Astrocyte (in vitro differentiated cells and primary cell): ENCODE measurements around the gene DDX41. TPM values are rescaled to one million over a fixed set of nuclear protein-coding genes. Genes with fewer than 3 reads are reported as not detected.

Experiments
- DNase-seq: peaks from one replicate; pipeline ENCODE4 v3.0.0-alpha.2; 2010; ENCODE audit warnings: low read depth
- FAIRE-seq: peaks from 2 replicates; lab custom pipeline; 2011; peaks lifted over from hg19 to GRCh38; lab: Jason Lieb, UNC
- H2AFZ ChIP-seq: 2 replicates; pipeline ENCODE4 v1.6.0; 2012; ENCODE audit warnings: low read depth, low read length, inconsistent platforms
- H3K27ac ChIP-seq: 2 replicates; pipeline ENCODE4 v1.5.1; 2011; ENCODE audit warnings: low read depth, low read length, inconsistent platforms
- H3K27me3 ChIP-seq: 2 replicates; pipeline ENCODE4 v1.6.0; 2011; ENCODE audit warnings: low read length, inconsistent platforms; ENCODE audit not compliant: insufficient read depth
- H3K36me3 ChIP-seq: 2 replicates; pipeline ENCODE4 v1.5.1; 2011; ENCODE audit warnings: low read length, inconsistent platforms; ENCODE audit not compliant: insufficient read depth
- H3K4me1 ChIP-seq: 2 replicates; pipeline ENCODE4 v1.5.1; 2011; ENCODE audit warnings: low read length, inconsistent platforms; ENCODE audit not compliant: insufficient read depth
- H3K4me2 ChIP-seq: 2 replicates; pipeline ENCODE4 v1.6.0; 2012; ENCODE audit warnings: low read length, inconsistent platforms
- H3K4me3 ChIP-seq: 2 replicates; pipeline ENCODE4 v1.5.1; 2011; ENCODE audit warnings: low read depth, mild to moderate bottlenecking, low read length, inconsistent platforms; ENCODE audit not compliant: insufficient read depth
- H3K79me2 ChIP-seq: 2 replicates; pipeline ENCODE4 v1.6.0; 2012; ENCODE audit warnings: mild to moderate bottlenecking, low read length, inconsistent platforms; ENCODE audit not compliant: insufficient read depth
- H3K9ac ChIP-seq: 2 replicates; pipeline ENCODE4 v1.6.0; 2012; ENCODE audit warnings: mild to moderate bottlenecking, low read length, inconsistent platforms
- H3K9me3 ChIP-seq: 2 replicates; pipeline ENCODE4 v1.5.1; 2012; ENCODE audit warnings: low read depth, mild to moderate bottlenecking, low read length, inconsistent platforms; ENCODE audit not compliant: insufficient read depth
- H4K20me1 ChIP-seq: 2 replicates; pipeline ENCODE4 v1.6.0; 2012; ENCODE audit warnings: low read length, inconsistent platforms; ENCODE audit not compliant: insufficient read depth
- H3K27ac Mint-ChIP-seq: one replicate; pipeline ENCODE4 v1.8.0; 2021; ENCODE audit warnings: mild to moderate bottlenecking, mixed read lengths; ENCODE audit not compliant: unreplicated experiment
- H3K27me3 Mint-ChIP-seq: one replicate; pipeline ENCODE4 v1.8.0; 2021; ENCODE audit warnings: low read depth, mixed read lengths; ENCODE audit not compliant: unreplicated experiment
- H3K36me3 Mint-ChIP-seq: one replicate; pipeline ENCODE4 v1.8.0; 2021; ENCODE audit warnings: low read depth, mixed read lengths; ENCODE audit not compliant: unreplicated experiment
- H3K4me1 Mint-ChIP-seq: one replicate; pipeline ENCODE4 v1.8.0; 2021; ENCODE audit warnings: low read depth, mixed read lengths; ENCODE audit not compliant: unreplicated experiment
- H3K4me3 Mint-ChIP-seq: one replicate; pipeline ENCODE4 v1.8.0; 2021; ENCODE audit warnings: mild to moderate bottlenecking, moderate library complexity, mixed read lengths; ENCODE audit not compliant: unreplicated experiment
- H3K9me3 Mint-ChIP-seq: one replicate; pipeline ENCODE4 v1.8.0; 2021; ENCODE audit warnings: mild to moderate bottlenecking, mixed read lengths; ENCODE audit not compliant: unreplicated experiment
- EZH2 ChIP-seq: IDR thresholded peaks from 2 replicates; pipeline ENCODE4 v1.6.1; 2012; ENCODE audit warnings: mild to moderate bottlenecking, low read length, inconsistent platforms; ENCODE audit not compliant: insufficient read depth
- total RNA-seq: library from RNA; stranded (reverse); gene quantifications from 2 replicates; pipeline ENCODE4 v1.2.1, GENCODE V29; 2021
- TF ChIP-seq, protein P1 (sequence below): IDR thresholded peaks from 2 replicates; pipeline ENCODE4 v1.5.1; 2011; ENCODE audit warnings: low read depth, mild to moderate bottlenecking, inconsistent platforms, low read length, moderate library complexity; ENCODE audit not compliant: insufficient read depth

DDX41 gene
- total RNA-seq, 1 donor from 2014 or later, result 92.5 TPM

DNA sequence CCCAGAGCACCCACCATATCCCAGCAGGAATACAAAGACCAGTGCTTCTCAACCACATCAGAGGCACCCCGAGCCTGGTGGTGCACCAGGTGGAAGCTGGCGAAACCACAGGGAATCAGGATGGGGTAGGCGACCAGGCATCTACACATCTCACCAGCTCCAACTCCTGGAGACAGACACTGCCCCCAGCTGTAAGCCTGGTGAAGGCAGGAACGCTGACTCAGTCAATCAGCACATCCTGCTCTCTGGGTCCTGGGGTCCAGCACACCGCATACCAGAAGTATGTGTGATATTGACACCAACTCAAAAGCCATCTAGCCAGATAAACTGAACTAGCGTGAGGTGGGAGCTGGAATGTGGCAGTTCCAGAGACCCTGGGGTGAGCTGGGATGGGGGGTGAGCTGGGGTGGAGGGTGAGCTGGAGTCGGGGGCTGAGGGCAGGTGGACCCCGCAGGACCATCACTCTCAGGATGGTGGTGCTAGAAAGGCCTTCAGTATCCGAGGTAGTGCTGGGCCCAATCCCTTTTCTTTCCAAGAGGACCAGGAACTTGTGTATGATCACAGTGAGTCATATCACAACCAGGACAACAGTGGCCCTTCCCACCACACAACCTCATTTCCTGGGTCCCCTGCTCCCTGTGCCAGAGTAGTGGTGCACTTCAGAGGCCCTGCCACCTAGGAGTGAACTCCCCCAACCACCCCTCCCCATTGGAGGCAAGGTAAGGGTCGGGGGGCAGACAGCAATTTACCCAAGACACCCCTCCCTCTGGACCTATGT is 45.8 kb downstream of the DDX41 start:
- H3K27me3 Mint-ChIP-seq, result no peaks in the 10 kb centered on the region

DNA sequence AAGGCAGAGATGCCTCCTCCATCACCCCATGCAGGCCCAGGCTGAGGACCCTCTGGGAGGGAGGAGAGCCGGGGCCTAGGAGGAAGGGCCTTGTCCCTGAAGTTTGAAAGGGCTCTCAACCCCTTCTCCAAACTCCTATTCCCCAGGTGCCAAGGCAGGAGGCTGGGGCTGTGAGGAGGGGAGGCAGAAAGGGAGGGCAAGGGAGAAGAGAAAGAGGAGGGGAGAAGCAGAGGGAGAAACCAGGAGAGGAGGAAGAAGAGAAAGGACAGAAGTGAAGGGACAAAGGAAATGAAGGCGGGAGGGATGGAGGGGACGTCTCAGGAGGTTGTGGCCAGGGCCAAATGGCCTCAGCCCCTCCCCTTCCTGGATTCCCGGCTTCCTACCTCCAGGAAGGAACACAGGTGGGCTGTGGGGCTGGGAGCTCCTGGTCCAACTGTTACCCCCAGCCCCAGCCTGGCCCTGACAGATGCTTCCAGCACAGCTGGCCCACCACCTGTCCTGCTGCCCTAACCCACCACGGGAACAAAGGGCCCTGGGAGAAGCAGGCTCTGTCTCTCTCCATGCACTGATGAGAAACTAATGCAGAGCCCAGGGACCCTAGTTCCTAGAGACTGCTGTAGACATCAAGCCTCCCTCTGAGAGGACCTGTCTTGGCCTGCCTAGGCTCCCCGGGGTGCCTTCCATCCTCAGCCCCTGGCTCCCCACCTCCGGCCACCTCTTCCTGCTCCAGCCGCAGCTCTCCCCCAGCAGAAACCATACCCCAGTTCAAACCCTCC is 46.8 kb downstream of the DDX41 start:
- H2AFZ ChIP-seq, result no peak overlapping the region

More for the DNA sequence above, 45.8 kb downstream of the DDX41 start:
- peaks cover 69% of the 10 kb centered on the region for H3K79me2 ChIP-seq
- TF ChIP-seq, protein P1, sequence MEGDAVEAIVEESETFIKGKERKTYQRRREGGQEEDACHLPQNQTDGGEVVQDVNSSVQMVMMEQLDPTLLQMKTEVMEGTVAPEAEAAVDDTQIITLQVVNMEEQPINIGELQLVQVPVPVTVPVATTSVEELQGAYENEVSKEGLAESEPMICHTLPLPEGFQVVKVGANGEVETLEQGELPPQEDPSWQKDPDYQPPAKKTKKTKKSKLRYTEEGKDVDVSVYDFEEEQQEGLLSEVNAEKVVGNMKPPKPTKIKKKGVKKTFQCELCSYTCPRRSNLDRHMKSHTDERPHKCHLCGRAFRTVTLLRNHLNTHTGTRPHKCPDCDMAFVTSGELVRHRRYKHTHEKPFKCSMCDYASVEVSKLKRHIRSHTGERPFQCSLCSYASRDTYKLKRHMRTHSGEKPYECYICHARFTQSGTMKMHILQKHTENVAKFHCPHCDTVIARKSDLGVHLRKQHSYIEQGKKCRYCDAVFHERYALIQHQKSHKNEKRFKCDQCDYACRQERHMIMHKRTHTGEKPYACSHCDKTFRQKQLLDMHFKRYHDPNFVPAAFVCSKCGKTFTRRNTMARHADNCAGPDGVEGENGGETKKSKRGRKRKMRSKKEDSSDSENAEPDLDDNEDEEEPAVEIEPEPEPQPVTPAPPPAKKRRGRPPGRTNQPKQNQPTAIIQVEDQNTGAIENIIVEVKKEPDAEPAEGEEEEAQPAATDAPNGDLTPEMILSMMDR, result no peak
- no peak for TF ChIP-seq EZH2
- H3K27me3 ChIP-seq, result no peaks in the 10 kb centered on the region
- peak; percentile 51 for DNase-seq
- H3K9me3 ChIP-seq, result no peaks in the 10 kb centered on the region
- Mint-ChIP-seq H3K27ac (peak overlapping the region; percentile 87), H3K36me3 (peaks cover 18% of the 10 kb centered on the region), H3K4me3 (peak overlapping the region; percentile 88), H3K9me3 (no peaks in the 10 kb centered on the region), H3K4me1 (peaks cover 49% of the 10 kb centered on the region)
- H3K9ac ChIP-seq, result peak overlapping the region; percentile 94
- no peak for FAIRE-seq
- no peak overlapping the region for H2AFZ ChIP-seq
- peak overlapping the region; percentile 75 for H3K4me3 ChIP-seq
- peak overlapping the region; percentile 81 for H3K27ac ChIP-seq
- H3K4me2 ChIP-seq, result peak overlapping the region; percentile 99
- peaks cover 28% of the 10 kb centered on the region for H3K36me3 ChIP-seq
- H3K4me1 ChIP-seq, result peaks cover 53% of the 10 kb centered on the region
- H4K20me1 ChIP-seq, result peaks cover 73% of the 10 kb centered on the region

More for the DNA sequence above, 46.8 kb downstream of the DDX41 start:
- no peaks in the 10 kb centered on the region for H3K9me3 Mint-ChIP-seq
- Histone ChIP-seq H3K27me3 (no peaks in the 10 kb centered on the region), H3K36me3 (peaks cover 37% of the 10 kb centered on the region), H3K9me3 (no peaks in the 10 kb centered on the region), H3K9ac (peak overlapping the region; percentile 94), H4K20me1 (peaks cover 78% of the 10 kb centered on the region), H3K4me3 (peak overlapping the region; percentile 26), H3K27ac (peak overlapping the region; percentile 81), H3K4me2 (peak overlapping the region; percentile 99), H3K4me1 (peaks cover 53% of the 10 kb centered on the region), H3K79me2 (peaks cover 78% of the 10 kb centered on the region)
- peaks cover 41% of the 10 kb centered on the region for H3K4me1 Mint-ChIP-seq
- DNase-seq (no peak), FAIRE-seq (no peak)
- H3K27ac Mint-ChIP-seq, result peak overlapping the region; percentile 96
- TF ChIP-seq, protein P1, result no peak
- no peak for TF ChIP-seq EZH2
- H3K4me3 Mint-ChIP-seq, result peak overlapping the region; percentile 88
- no peaks in the 10 kb centered on the region for H3K27me3 Mint-ChIP-seq
- H3K36me3 Mint-ChIP-seq, result peaks cover 26% of the 10 kb centered on the region
